ENCODE measurements around the gene PCK1. TPM values are rescaled to one million over a fixed set of nuclear protein-coding genes. Genes with fewer than 3 reads are reported as not detected.

Gene PCK1
- total RNA-seq, 1 experiment from 2014 or later: 0.21 TPM

DNA sequence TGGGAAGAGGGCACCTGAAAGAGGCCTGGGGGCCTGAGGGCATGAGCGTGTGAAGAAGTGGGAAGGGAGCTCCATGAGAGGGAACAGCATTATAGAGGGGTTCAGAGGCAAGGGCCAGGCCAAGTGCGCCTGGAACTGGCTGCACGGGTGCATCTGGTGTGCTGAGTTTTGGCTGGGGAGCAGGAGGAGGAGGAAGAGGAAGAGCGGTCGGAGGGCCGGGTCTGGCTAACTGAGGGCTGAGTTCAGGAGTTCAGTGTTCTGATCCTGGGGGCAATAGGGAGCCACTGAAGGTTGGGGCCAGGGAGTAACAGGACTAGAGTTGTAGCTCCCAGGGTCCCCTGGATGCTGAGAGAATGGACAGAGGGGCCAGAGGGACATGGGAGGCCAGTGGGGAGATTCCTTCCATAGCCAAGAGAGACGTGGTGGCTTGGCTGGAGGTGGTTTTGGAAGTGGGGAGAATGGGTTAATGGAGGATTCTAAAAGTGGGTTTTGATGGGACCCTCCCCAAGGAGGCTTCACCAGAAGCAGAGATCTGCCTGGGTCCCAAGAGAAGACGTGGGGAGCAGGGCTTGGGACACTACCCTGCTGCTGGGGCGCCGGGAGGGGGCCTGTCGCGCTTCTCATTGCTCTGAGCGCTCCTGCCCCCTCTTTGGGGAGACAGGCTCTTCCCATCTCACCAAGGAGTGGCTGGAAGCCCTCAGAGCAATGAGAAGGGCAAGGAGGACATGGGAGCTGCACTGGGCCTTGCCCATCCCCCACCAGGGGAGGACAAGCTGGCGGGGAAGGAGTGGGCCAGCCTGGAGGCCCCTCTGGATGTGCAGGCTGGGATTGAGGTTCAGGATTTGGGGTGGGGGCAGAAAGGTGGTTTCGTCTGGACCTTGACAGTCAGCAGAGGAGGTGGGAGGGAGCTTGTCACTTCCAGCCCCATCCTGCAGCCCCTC, 30.6 kb downstream of the PCK1 start:
- Histone ChIP-seq H3K27ac (ENCODE audit: low read length) (no peak overlapping the region), H3K4me3 (ENCODE audit: low read depth in 2 of 2, low read length in 2 of 2) (no peak overlapping the region), H3K9me3 (ENCODE audit: control insufficient read depth, insufficient read depth, low read depth, low read length) (no peaks in the 10 kb centered on the region), H3K27me3 (ENCODE audit: control insufficient read depth, insufficient read depth, low read length) (no peaks in the 10 kb centered on the region), H3K36me3 (ENCODE audit: control insufficient read depth, insufficient read depth, low read length) (no peaks in the 10 kb centered on the region), H3K4me1 (ENCODE audit: control insufficient read depth, insufficient read depth, low read length) (no peaks in the 10 kb centered on the region; the same call in 1 of the 2 replicates)
- no peak for DNase-seq (ENCODE audit: low read depth, low spot score)
- BruUV-seq (replicated peaks): no TSS peak
- POLR2A ChIA-PET: no interaction called here
- intact Hi-C loops (cut with micrococcal nuclease; ENCODE audit: unreplicated experiment) (no loop called here), in situ Hi-C loops (cut with HindIII; ENCODE audit: low pct_unique_long_range_greater_than_20kb, low sequenced_read_pairs) (no loop called here)
- CTCF ChIA-PET: interaction anchor here (0.6 kb wide), 1 partner anchor 11 kb away, joined by 4 read pairs; no protein-coding TSS in a partner anchor
- TF ChIP-seq TCF7L2 (IDR thresholded peaks at IDR 0.05; ENCODE audit: low read depth, low read length) (no peak), REST (IDR thresholded peaks at IDR 0.05; ENCODE audit: insufficient read depth in 1 of 2, low read depth in 2 of 2, low read length in 1 of 2) (no peak), POLR2AphosphoS5 (IDR thresholded peaks at IDR 0.05; ENCODE audit: low read depth, low read length) (no peak), SIN3A (IDR thresholded peaks at IDR 0.05; ENCODE audit: borderline replicate concordance, insufficient read depth, low read depth, low read length) (no peak), CTCF (IDR thresholded peaks at IDR 0.05) (no peak)
- ATAC-seq: no peak

DNA sequence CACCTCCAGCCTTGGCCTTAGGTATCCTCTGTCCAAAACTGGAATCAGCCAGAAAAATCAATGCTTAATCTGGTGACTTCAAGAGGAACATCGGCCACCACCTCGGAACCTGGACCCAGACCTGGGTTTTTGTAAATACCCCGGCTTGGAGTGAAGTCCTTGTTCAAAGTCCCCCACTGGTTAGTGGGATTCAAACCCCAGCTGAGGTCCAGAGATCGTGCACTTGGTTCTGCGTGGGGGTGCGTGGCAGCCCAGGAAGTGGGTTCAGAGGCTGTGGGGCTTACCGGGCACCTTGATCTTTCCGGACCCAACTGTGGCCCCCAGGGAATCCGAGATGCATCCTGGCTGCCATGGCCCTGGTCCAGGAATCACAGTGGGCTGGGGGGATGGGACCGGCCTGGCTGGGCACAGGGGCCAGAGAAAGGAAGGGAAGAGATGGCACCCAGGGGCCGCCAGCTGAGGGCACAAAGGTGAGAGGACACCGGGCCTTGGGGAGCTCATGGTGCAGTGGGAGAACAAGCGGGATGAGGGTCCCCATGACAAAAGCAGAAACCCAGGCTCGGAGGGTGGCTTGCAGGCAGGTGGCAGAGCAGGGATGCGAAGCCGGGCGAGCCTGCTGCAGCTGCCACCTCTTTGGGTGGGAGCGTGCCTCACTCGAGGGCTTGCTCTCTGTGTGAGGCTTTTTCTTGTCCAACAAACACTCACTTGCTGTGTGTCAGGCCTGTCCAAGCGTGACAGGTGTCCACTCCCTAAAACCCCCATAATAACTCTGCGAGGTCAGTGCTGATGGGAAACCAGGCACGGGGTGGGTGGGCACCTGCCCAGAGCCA, 31.6 kb downstream of the PCK1 start:
- POLR2A ChIA-PET: no interaction called here
- in situ Hi-C loops (cut with HindIII; ENCODE audit: low pct_unique_long_range_greater_than_20kb, low sequenced_read_pairs): no loop called here
- no peaks in the 10 kb centered on the region for H3K27me3 ChIP-seq (ENCODE audit: control insufficient read depth, insufficient read depth, low read length)
- no peaks in the 10 kb centered on the region for H3K36me3 ChIP-seq (ENCODE audit: control insufficient read depth, insufficient read depth, low read length)
- ATAC-seq (no peak), DNase-seq (ENCODE audit: low read depth, low spot score) (no peak)
- H3K27ac ChIP-seq (ENCODE audit: low read length): no peak overlapping the region
- TF ChIP-seq REST (IDR thresholded peaks at IDR 0.05; ENCODE audit: insufficient read depth in 1 of 2, low read depth in 2 of 2, low read length in 1 of 2) (no peak), SIN3A (IDR thresholded peaks at IDR 0.05; ENCODE audit: borderline replicate concordance, insufficient read depth, low read depth, low read length) (no peak), POLR2AphosphoS5 (IDR thresholded peaks at IDR 0.05; ENCODE audit: low read depth, low read length) (no peak), TCF7L2 (IDR thresholded peaks at IDR 0.05; ENCODE audit: low read depth, low read length) (no peak), CTCF (IDR thresholded peaks at IDR 0.05) (no peak)
- no peaks in the 10 kb centered on the region for H3K9me3 ChIP-seq (ENCODE audit: control insufficient read depth, insufficient read depth, low read depth, low read length)
- no peak overlapping the region for H3K4me3 ChIP-seq (ENCODE audit: low read depth in 2 of 2, low read length in 2 of 2)
- BruUV-seq (replicated peaks): no TSS peak
- H3K4me1 ChIP-seq (ENCODE audit: control insufficient read depth, insufficient read depth, low read length): no peaks in the 10 kb centered on the region; the same call in 1 of the 2 replicates
- CTCF ChIA-PET: no interaction called here
- intact Hi-C loops (cut with micrococcal nuclease; ENCODE audit: unreplicated experiment): no loop called here

All from Panc1 (cell line).